Stimulated activated CD8-positive, alpha-beta memory T cell treated with anti-CD3 and anti-CD28 coated beads, Interleukin-2, amount 100 ng/mL, for 1 hour (primary cell): Measurements from ENCODE around the gene CTAG1B.
"Not testable (repeated sequence)": the region's sequence is repeated elsewhere in the genome, so short reads cannot be mapped to it uniquely, and the experiment has no call there.

ENCODE experiments used
- DNase-seq, 2 donors: peaks; one replicate each; pipeline ENCODE4 v3.0.0-alpha.2; 2020; ENCODE audit warnings: low read depth in 2 of 2

CTAG1B gene

DNA sequence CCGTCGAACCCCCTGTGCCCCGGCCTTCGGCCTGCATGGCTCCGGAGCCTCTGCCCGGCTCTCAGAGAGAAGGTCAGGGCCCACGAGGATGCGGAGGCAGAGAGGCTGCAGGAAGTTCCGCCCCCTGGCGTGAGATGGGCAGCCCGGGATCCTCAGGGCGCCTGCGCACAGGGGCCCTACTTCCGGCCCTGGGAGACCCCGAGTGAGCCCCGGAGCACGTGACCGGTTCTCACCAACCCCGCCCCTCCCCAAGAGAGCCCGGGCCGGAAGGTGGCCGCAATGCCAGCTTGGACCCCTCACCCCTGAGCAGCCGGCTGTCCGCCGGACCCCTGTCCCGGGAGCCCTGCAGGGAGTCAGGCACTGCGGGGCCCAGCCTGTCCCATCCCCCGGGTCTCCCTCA lies at the start of gene CTAG1B:
TSS of gene CTAG1B (minus strand) at position 101 of the 400 bp plus-strand sequence. CDS start at position 37, 64 bp downstream.
- DNase-seq, result not testable (repeated sequence)

DNA sequence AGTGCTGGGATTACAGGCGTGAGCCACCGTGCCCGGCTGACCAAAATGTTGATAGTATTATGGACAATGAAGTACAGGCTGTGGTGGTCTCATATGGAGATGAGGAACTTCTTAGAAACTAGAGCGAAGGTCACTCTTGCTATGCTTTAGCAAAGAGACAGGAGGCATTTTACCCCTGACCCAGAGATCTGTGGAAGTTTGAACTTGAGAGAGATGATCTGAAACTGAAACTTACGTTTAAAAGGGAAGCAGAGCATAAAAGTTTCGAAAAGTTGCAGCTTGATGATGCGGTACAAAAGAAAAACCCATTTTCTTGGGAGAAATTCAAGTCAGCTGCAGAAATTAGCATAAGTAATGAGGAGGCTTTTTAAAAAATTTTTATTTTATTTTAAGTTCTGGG lies 42.8 kb upstream of the CTAG1B start:
- no peak for DNase-seq

DNA sequence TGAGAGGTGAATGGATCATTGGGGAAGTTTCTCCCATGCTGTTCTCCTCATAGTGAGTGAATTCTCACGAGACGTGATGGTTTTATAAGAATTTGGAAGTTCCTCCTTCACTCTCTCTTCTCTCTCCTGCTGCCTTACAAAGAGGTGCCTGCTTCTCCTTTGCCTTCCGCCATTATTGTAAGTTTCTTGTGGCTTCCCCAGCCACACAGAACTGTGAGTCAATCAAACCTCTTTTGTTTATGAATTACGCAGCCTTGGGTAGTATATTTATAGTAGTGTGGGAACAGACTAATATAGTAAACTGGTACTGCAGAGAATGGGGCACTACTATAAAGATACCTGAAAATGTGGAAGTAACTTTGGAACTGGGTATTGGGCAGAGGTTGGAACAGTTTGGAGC lies 42.1 kb upstream of the CTAG1B start:
- DNase-seq, result no peak

DNA sequence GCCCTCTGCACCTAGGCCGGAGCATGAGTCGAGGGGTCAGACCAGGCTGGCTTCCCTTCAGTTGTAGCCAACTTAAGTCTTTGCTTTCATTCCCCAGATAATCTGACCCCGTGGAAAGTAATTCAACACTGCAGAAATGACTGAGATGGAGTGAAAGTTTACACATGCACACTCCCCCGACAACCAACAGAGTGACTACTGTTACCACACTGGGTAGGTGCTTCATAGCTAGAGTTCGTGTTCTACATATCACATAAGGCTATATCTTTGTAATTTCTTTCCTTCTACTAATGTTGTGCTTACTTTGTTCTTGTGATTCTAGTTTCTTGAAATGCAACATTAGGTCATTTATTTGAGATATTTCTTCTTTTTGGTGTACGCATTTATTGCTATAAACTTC lies 41.5 kb upstream of the CTAG1B start:
- DNase-seq, result no peak

DNA sequence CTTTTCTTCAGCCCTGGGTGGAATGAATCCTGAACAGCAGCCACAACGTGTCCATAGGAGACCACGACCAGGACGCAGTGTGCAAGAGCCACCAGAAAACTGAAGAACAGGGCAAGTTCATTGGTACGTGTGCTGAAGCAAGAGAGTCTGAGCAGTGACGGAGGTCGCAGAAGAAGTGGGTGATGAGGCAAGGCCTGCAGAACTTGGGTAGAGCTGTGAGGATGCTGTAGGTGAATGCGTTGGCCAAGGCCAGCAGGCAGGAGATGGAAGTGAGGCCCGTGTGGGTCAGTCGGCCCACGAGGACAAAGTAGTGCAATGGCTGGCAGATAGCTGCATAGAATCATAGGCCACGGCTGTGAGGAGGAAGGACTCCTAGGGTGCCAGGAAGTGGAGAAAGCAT lies 39.9 kb upstream of the CTAG1B start:
- DNase-seq, result no peak

DNA sequence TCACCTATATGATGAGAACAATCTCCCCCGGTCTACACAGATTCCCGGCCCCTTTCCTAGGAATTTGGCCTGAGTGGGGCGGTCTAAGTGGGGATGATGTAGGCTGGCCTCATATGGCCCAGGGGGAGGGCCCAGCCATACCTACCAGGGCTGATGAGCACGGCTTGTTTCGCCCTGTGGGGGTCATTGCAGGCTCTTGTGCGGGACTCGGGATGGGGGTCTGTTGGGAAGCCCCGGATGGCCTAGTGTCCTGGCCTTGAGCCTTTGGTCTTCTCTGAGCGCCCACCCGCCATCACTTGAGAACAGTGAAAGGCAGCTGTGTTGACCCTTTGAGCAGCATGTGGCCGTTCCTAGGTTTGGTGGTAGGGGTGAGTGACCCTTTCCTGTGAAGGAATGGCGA lies 39.1 kb upstream of the CTAG1B start:
- no peak for DNase-seq

DNA sequence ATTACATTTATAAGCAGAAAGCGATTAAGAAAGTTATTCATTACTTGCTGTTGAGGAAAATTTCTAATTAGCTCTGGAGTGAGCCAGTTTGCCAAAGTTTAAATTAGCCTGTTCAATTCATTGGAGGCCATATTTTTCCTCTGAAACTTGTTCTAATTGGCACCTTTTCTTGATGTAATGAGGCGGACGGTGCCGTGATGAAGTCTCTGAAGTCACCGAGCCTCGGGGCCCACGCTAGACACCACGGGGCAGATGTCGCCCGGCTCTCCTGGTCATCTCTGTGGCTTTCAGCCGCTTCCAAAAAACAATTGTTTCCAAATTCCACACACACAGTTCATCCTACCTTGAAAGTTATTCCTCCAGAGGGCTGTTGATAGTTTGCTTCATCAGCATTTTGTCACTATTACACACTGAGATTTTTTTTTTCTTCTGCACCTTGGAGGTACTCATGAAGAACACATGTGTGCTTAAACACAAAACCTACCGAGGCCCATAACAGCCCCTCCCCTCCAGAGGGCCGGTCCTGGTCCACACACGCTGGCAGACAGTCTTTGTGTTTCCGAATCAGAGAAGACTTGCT lies 38.2 kb upstream of the CTAG1B start:
- no peak for DNase-seq

DNA sequence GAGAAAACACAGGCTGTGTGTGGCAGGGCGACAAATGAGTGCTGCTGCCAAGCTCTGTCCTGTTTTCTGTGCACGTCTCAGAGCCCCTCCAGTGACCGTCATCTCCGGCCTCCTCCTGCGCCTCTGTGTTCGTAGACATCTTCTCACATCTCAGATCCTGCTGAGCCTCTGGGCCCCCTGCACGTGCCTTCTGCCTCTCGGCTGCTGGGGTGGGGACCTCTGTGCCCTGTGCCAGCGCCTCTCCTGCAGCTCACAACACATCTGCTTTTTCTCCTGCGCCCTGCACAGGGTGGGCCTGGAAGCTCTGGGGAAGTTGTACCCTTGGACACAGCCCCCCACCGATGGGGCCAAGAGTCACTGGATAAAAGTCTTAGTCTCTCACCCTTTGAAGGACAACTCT lies 36.7 kb upstream of the CTAG1B start:
- no peak for DNase-seq

DNA sequence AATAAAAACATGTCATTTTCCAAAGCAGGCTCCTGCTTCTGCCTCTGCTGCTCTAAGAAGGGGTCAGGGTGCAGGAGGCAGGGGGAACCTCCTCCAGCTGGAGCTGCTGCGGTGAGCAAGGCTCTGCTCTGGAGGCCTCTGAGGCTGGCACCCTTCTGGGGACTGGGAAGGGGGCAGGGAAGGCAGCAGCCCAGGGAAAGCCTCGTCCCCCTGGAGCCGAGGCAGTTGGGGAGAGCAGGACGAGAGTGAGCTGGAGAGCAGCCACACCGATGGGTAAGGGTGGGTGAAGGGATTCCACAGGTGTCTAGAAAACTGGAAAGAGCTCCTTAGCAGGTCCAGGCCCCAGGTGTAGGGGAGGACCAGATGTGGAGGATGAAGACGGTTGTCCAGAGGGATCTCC lies 36.3 kb upstream of the CTAG1B start:
- DNase-seq, result no peak

DNA sequence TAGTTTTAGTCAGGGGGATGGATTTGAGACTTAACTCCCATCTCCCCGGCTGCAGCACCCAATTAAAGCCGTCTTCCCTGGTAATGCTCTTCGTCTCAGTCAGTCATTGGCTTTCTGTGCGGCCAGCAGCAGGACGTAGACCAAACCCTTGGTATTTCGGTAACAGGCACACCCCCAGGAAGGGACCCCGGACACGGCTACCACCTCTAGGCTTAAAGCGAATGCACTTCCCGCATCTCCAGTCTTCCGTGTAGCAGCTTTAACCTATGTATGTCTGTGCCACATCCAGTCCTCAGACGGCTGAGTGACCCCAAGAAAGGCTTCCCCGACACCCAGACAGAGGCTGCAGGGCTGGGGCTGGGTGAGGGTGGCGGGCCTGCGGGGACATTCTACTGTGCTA lies 35.8 kb upstream of the CTAG1B start:
- DNase-seq, result no peak

DNA sequence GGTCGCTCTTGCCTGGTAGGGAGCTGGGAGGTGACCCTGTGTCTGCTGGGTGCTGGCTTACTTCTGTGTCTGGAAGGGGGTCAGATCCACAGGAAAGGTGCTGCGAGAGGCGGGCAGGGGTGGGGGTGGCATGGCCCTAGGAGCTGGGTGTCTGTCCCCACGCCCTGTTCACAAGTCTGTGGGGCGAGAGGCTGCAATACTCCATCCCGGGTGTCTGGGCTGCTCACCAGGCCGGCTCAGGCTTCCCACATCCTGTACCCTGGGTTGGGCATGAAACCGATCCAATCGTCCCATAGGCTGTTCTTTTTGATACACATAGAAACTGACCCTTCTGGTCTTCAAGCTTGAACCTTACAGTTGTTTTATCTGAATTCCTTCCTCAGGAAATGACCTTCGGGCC lies 35.3 kb upstream of the CTAG1B start:
- no peak for DNase-seq

DNA sequence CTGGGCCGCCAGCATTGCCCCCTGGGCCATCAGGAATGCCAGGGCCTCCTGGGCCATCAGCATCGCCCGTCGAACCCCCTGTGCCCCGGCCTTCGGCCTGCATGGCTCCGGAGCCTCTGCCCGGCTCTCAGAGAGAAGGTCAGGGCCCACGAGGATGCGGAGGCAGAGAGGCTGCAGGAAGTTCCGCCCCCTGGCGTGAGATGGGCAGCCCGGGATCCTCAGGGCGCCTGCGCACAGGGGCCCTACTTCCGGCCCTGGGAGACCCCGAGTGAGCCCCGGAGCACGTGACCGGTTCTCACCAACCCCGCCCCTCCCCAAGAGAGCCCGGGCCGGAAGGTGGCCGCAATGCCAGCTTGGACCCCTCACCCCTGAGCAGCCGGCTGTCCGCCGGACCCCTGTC lies 34.3 kb upstream of the CTAG1B start, which contains the start of gene CTAG2:
TSS of gene CTAG2 (minus strand) at position 167 of the 400 bp plus-strand sequence. CDS start at position 103, 64 bp downstream.
- not testable (repeated sequence) for DNase-seq

DNA sequence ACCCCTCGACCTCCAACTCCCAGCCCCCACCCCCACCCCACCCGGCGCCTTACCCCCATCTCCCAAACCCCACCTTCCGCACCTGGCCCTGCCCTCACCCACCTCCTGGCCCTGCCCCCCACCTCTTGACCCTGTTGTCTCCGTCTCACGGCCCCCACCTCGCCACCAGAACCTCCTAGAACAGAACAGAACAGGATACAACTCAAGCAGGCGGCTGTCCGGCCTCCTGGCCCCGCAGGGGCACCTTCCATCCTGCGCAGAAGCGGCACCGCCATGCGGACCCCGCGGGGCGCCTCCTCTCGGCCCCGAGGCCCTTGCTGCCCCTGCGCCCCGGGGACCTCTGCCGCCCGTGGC lies 33.9 kb upstream of the CTAG1B start:
- no peak for DNase-seq

DNA sequence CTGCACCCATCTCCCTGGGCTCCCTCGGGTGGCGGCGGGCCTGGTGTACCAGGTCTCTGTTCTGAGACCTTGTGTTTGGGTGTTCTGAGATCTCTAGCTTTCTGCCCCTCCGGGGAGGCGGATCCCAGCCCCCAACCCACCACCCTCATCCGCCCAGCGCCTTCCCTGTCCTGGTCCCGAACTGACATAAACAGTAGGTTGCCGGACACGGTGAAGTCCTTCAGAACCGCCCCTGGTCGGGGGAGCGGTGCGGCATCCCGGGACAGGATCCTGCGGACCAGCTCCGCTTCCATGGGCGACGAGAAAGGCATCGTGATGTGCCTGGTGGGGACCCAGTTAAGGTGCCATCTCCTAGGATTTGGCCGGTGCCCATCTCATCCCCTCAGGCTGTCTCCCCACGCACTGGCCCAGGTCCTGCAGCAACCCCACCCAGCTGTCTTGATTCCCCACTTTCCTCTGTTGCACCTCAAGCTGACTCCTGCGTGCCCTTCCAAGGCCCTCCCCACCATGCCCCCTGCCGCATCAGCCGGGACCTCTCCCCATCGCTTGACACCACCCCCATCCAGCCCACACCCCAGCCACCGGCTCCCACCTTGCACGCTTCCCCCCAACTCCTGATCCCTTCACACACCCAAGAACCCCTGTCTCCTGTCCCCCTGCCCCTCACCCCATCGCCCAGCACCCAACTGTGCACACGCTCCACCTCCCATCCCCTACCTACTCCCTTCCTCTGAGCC lies 33.4 kb upstream of the CTAG1B start:
- no peak for DNase-seq

DNA sequence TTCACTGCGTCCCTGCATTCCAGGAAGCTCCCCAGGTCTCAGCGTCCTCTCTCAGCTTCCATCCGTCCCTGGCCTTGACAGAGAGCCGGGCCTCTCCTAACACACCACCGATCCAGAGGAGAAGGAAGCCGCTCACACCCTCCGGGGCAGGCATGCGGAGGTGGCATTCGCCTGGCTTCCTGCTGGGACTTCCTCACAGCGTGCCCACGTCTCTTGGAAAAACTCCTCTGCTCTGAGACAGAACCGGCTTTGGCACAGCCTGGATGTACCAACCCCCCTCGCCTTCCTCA lies 31.1 kb upstream of the CTAG1B start:
- DNase-seq, result no peak

DNA sequence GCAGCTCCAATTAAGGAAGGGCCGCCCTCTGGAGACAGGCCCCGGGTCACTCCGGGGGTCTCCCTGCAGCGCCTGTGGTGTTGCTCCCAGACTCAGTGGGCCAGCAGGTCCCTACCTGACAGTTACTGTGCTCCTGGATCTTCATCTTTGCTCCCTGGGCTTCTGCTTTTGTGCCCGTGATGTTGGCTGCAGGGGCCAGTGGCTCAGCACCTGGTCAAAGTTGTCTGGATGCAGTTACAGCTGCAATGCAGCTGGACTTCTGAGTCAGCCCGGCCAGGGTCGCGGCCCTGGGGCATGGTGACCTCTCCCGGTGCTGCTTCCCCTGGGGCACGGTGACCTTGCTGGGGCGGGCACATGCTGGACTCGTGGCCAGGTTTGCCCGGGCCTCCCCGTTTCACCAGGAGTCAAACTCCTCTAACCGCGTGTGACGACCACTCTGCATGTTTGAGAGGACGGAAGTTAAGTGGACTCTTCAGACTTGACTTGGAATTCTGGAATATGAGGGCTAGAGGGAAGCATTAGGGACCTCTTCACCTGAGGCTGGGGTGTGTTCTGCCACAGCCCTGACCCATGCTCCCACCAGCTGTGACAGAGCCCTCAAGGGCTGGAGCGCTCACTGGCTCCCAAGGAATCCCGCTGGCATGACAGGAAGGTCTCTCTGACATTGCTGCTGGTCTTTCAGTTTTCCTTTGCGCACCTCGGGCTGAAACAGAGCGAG lies 30.6 kb upstream of the CTAG1B start:
- no peak for DNase-seq

DNA sequence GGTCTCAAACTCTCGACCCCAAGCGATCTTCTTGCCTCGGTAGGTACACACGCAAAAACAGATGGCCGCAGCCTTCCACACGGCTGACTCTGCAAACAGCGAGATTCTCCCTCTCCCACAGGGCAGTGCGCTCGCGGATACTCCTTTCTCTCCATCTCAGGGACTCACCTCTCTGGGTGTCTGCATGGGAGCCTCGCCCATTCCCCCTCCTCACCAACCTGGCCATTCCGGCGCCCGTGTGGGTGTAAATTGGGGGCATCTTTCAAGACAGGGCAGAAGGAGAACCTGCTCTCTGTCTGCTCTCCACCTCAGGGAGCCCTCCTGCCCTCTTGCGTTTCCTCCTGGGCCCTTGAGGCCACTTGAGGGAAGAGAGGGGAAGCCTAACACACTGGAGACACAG lies 29.8 kb upstream of the CTAG1B start:
- DNase-seq, result no peak

DNA sequence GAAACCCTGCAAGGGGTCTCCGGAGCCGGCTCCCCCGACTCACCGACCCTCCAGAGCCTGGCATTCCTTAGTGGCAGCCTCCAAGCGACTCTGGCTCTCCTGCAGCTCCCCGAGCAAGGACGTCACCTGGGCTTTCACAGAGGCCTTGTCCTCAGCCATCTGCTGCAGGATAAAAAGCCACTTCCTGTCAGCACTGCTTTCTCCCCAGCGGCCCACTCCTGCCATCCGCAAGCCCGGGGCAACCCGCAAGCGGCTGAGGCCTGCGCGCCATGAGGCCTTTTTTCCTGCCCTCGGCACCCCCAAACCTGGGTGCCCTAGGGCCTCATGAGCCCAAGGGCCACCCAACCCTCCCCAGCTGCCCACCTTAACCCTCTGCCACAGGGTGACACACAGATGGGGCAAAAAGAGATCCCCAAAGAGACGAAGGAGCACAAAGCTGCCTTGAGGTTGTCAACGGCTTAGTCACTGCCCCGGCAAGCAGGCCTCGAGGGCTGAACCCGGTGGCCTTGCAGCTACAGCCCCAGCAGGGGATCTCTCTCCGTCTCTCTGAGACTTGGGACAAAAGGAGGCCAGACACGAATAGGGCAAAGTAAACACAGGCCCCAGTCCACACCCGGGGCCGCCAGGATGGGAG lies 26.8 kb upstream of the CTAG1B start:
- DNase-seq, result not testable (repeated sequence)

DNA sequence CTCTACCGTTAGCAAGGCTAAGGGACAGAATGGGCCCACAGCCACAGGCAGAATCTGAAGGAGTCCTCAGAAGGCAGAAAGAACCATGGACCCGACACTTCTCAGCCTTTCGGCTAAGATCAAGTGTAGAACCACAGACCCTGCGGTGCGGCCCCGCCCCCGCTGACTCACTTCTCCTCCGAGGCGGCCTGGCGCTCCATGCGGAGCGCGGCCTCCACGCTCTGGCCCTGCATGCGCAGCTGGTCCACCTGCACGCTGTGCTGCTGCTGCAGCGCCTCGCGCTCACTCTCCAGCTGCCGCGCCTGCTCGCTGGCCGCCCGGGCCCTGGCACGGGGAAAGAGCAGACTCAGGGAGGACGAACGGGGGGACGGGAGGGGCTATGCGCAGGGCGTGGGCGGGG lies 24.6 kb upstream of the CTAG1B start:
- not testable (repeated sequence) for DNase-seq

DNA sequence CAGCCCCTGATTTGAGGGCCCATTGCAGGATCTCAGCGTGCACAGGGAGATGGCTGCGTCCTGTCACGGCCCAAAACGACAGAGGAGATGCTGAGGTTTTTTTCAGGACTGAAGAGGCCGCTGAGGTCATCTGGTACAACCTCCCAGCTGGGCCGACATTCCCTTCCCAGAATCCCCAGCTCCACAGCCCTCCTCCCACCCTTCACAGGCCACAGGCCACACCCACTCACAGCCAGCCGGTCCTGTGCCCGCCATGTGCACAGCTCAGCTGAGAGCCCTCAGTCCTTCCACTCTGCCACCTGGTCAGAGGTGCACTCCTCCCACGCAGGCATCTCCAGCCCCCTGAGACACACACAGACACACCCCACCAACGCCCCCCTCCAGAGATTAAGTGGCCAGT lies 22.7 kb upstream of the CTAG1B start:
- DNase-seq, result not testable (repeated sequence)

DNA sequence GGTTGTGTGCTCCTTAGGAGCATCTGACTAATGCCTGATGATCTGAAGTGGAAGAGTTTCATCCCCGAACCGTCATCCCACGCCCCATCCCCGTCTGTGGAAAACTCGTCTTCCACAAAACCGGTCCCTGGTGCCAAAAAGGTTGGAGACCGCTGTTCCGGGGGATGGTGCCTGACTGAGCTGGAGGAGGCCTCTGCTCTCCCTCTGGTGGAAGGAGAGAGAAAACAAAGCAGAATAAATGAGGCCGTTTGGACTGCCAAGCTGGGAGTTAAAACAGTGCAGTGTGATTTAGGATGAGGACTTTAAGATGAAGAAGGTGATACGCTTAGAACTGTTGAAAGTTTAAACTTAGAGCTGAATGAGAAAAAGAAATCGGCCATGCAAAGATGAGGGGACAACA lies 14.6 kb upstream of the CTAG1B start:
- DNase-seq, result not testable (repeated sequence)

DNA sequence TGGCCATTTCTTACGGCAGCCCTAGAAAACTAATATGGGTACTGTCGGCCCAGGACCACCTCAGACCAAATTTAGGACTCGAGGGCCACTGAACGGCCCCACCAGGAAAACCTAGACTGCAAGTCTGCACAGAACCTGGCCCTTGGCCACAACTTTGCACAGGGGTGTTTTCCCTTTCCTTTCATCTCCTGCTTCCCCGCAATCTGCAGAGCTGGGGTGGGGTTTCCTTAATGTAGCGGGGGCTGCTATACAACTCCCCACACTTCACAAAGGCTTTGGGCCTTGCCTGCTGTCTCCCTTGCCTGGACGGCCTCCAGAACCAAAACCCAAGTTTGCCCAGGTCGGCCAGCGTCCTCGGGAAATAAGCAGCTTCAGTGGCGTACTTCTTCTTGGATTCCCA lies 11.9 kb upstream of the CTAG1B start:
- DNase-seq, result not testable (repeated sequence)

DNA sequence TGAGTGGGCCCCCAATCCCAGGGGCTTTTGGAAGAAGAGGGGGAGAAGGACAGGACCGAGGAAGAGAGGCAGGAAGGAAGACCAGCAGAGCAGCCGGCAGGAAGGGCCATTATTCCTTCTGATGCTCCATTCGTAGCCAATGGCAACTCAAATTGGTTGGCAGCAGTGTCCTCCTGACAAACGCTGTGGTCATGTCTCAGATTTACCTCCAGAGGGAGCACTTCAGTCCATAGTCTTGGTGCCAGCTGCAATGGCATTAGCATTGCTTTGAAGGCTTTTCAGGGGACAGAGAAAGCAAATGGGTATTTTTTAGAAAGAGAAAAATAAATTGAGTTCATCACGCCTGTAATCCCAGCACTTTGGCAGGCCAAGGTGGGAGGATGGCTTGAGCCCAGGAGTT lies 9.9 kb upstream of the CTAG1B start:
- DNase-seq, result not testable (repeated sequence)
